ENCODE data around the gene ELOVL6.
"Not testable (repeated sequence)": the region's sequence is repeated elsewhere in the genome, so short reads cannot be mapped to it uniquely, and the experiment has no call there.

The ELOVL6 gene

GRCh38 chr4:110042545-110043517, 155.6 kb downstream of the ELOVL6 start:
- in situ Hi-C loops (cut with HindIII; ENCODE audit: low sequenced_read_pairs), result no loop called here

GRCh38 chr4:110041735-110042134, 156.7 kb downstream of the ELOVL6 start:
- in situ Hi-C loops (cut with HindIII; ENCODE audit: low sequenced_read_pairs), result no loop called here

GRCh38 chr4:110039164-110039563, 159.3 kb downstream of the ELOVL6 start:
- in situ Hi-C loops (cut with HindIII; ENCODE audit: low sequenced_read_pairs), result not testable (repeated sequence)

GRCh38 chr4:110034026-110034393, 164.4 kb downstream of the ELOVL6 start:
- in situ Hi-C loops (cut with HindIII; ENCODE audit: low sequenced_read_pairs), result no loop called here

- in situ Hi-C loops (cut with HindIII; ENCODE audit: low sequenced_read_pairs), result no loop called here
Observed at GRCh38 chr4:110033355-110034025, 164.9 kb downstream of the ELOVL6 start.

- in situ Hi-C loops (cut with HindIII; ENCODE audit: low sequenced_read_pairs), result no loop called here
Observed at GRCh38 chr4:110032603-110033002, 165.8 kb downstream of the ELOVL6 start.

- in situ Hi-C loops (cut with HindIII; ENCODE audit: low sequenced_read_pairs), result no loop called here
Observed at GRCh38 chr4:110025718-110026117, 172.7 kb downstream of the ELOVL6 start.

- in situ Hi-C loops (cut with HindIII; ENCODE audit: low sequenced_read_pairs), result no loop called here
Observed at GRCh38 chr4:110025056-110025455, 173.4 kb downstream of the ELOVL6 start.

- in situ Hi-C loops (cut with HindIII; ENCODE audit: low sequenced_read_pairs), result no loop called here
Observed at GRCh38 chr4:110022457-110022856, 176.0 kb downstream of the ELOVL6 start.

- in situ Hi-C loops (cut with HindIII; ENCODE audit: low sequenced_read_pairs), result no loop called here
Observed at GRCh38 chr4:110020646-110021443, 177.6 kb downstream of the ELOVL6 start.

- in situ Hi-C loops (cut with HindIII; ENCODE audit: low sequenced_read_pairs), result no loop called here
Observed at GRCh38 chr4:110020139-110020538, 178.3 kb downstream of the ELOVL6 start.

- in situ Hi-C loops (cut with HindIII; ENCODE audit: low sequenced_read_pairs), result no loop called here
Observed at GRCh38 chr4:110019153-110019552, 179.3 kb downstream of the ELOVL6 start.

- in situ Hi-C loops (cut with HindIII; ENCODE audit: low sequenced_read_pairs), result no loop called here
Observed at GRCh38 chr4:110014233-110014632, 184.2 kb downstream of the ELOVL6 start.

- in situ Hi-C loops (cut with HindIII; ENCODE audit: low sequenced_read_pairs), result no loop called here
Observed at GRCh38 chr4:110012917-110013316, 185.5 kb downstream of the ELOVL6 start.

GRCh38 chr4:110010797-110011196, 187.6 kb downstream of the ELOVL6 start:
- in situ Hi-C loops (cut with HindIII; ENCODE audit: low sequenced_read_pairs), result no loop called here

GRCh38 chr4:110009550-110009949, 188.9 kb downstream of the ELOVL6 start:
- in situ Hi-C loops (cut with HindIII; ENCODE audit: low sequenced_read_pairs), result no loop called here

- in situ Hi-C loops (cut with HindIII; ENCODE audit: low sequenced_read_pairs), result no loop called here
Observed at GRCh38 chr4:110008540-110008939, 189.9 kb downstream of the ELOVL6 start.

- in situ Hi-C loops (cut with HindIII; ENCODE audit: low sequenced_read_pairs), result no loop called here
Observed at GRCh38 chr4:110007217-110007616, 191.2 kb downstream of the ELOVL6 start.

GRCh38 chr4:110005461-110006056, 192.9 kb downstream of the ELOVL6 start:
- in situ Hi-C loops (cut with HindIII; ENCODE audit: low sequenced_read_pairs), result no loop called here

GRCh38 chr4:110004556-110004955, 193.9 kb downstream of the ELOVL6 start:
- in situ Hi-C loops (cut with HindIII; ENCODE audit: low sequenced_read_pairs), result no loop called here
